SK-N-SH (cell line): ENCODE results near the gene BCL11B. TPM values are rescaled to one million over a fixed set of nuclear protein-coding genes. Genes with fewer than 3 reads are reported as not detected.

Experiments
- CTCF ChIA-PET: fragments of 300-600, 350-600 bp; formaldehyde crosslinking; extraction: SDS; loops from one replicate; lab custom pipeline; 2021; lab: Yijun Ruan, JAX
- POLR2A ChIA-PET: fragments of 350-600 bp; sonication (Branson Sonifier 250); formaldehyde crosslinking; extraction: SDS; loops from one replicate; lab custom pipeline; 2020; ENCODE audit warnings: antibody characterized with exemption, inconsistent platforms; lab: Yijun Ruan, JAX
- DNase-seq: peaks from one replicate; pipeline ENCODE4 v3.0.0; 2012
- H2AFZ ChIP-seq: fragments of 200-600 bp; sonication (generic); 2 replicates; pipeline ENCODE4 v1.8.1; 2016; ENCODE audit warnings: antibody characterized with exemption, mild to moderate bottlenecking, low read depth
- H3F3A ChIP-seq: fragments of 200-600 bp; sonication (generic); replicated peaks from 2 replicates; pipeline ENCODE3; 2016; ENCODE audit warnings: antibody characterized with exemption, mild to moderate bottlenecking; ENCODE audit not compliant: insufficient read depth
- H3K27ac ChIP-seq, 2 experiments: fragments of 200-500 bp in 1 of 2; fragments of 200-600 bp in 1 of 2; sonication (Bioruptor generic) in 1 of 2; sonication (generic), shearing (Covaris generic) in 1 of 2; 2 replicates each; pipeline versions ENCODE4 v1.5.1 to v1.6.1; 2014 to 2016; ENCODE audit warnings: low read depth in 2 of 2, inconsistent platforms in 1 of 2, low read length in 1 of 2, mild to moderate bottlenecking in 1 of 2, mixed read lengths in 1 of 2
- H3K27me3 ChIP-seq: fragments of 200-600 bp; sonication (generic), shearing (Covaris generic); 2 replicates; pipeline ENCODE4 v1.6.1; 2016; ENCODE audit warnings: mixed run types; ENCODE audit not compliant: insufficient read depth
- H3K36me3 ChIP-seq, 2 experiments: fragments of 200-500 bp in 1 of 2; fragments of 200-600 bp in 1 of 2; sonication (Bioruptor generic) in 1 of 2; sonication (generic) in 1 of 2; replicated peaks in 1 of 2; 2 replicates each; pipeline versions ENCODE3 to v1.5.1; 2014 to 2016; ENCODE audit warnings: low read length in 1 of 2, mild to moderate bottlenecking in 1 of 2; ENCODE audit not compliant: insufficient read depth in 2 of 2, control insufficient read depth in 1 of 2
- H3K4me1 ChIP-seq, 2 experiments: fragments of 200-500 bp in 1 of 2; fragments of 200-600 bp in 1 of 2; sonication (Bioruptor generic) in 1 of 2; sonication (generic), shearing (Covaris generic) in 1 of 2; 2 replicates each; pipeline versions ENCODE4 v1.5.1 to v1.6.1; 2014 to 2016; ENCODE audit warnings: low read depth in 1 of 2, low read length in 1 of 2, mixed run types in 1 of 2; ENCODE audit not compliant: insufficient read depth in 2 of 2, control insufficient read depth in 1 of 2
- H3K4me2 ChIP-seq: fragments of 200-600 bp; sonication (generic), shearing (Covaris generic); 2 replicates; pipeline ENCODE4 v1.6.1; 2017; ENCODE audit warnings: mixed run types
- H3K4me3 ChIP-seq, 2 experiments: fragments of 200-500 bp in 1 of 2; fragments of 200-600 bp in 1 of 2; sonication (Bioruptor generic) in 1 of 2; sonication (generic), shearing (Covaris generic) in 1 of 2; 2 replicates each; pipeline versions ENCODE4 v1.5.1 to v1.8.1; 2014 to 2016; ENCODE audit warnings: low read depth in 2 of 2, inconsistent platforms in 1 of 2, low read length in 1 of 2, mild to moderate bottlenecking in 1 of 2, mixed read lengths in 1 of 2, moderate library complexity in 1 of 2
- H3K79me2 ChIP-seq: fragments of 200-600 bp; sonication (generic); 2 replicates; pipeline ENCODE4 v1.8.1; 2017; ENCODE audit warnings: mild to moderate bottlenecking; ENCODE audit not compliant: insufficient read depth
- H3K9ac ChIP-seq: fragments of 200-600 bp; sonication (generic); 2 replicates; pipeline ENCODE4 v1.6.1; 2017; ENCODE audit warnings: mixed run types
- H3K9me2 ChIP-seq: fragments of 200-600 bp; sonication (generic); 2 replicates; pipeline ENCODE4 v1.6.1; 2017; ENCODE audit warnings: mixed run types
- H3K9me3 ChIP-seq: fragments of 200-600 bp; sonication (generic); 2 replicates; pipeline ENCODE4 v1.6.1; 2017; ENCODE audit warnings: mixed run types, mild to moderate bottlenecking, moderate library complexity
- H4K20me1 ChIP-seq: fragments of 200-600 bp; sonication (generic); 2 replicates; pipeline ENCODE4 v1.6.1; 2017; ENCODE audit warnings: mild to moderate bottlenecking, mixed run types; ENCODE audit not compliant: insufficient read depth
- FOSL2 ChIP-seq: IDR thresholded peaks from 2 replicates; pipeline ENCODE4 v1.4.0; 2012; ENCODE audit warnings: low read depth, mild to moderate bottlenecking, moderate library complexity, borderline replicate concordance
- FOXJ3 ChIP-seq: sonication (generic); formaldehyde crosslinking; IDR thresholded peaks from 2 replicates; pipeline ENCODE4 v1.5.1; 2020; ENCODE audit warnings: mild to moderate bottlenecking, missing genetic modification reagents
- FOXM1 ChIP-seq: IDR thresholded peaks from 2 replicates; pipeline ENCODE4 v1.4.0; 2012; ENCODE audit warnings: low read depth, mild to moderate bottlenecking
- GABPA ChIP-seq: IDR thresholded peaks from 2 replicates; pipeline ENCODE4 v1.4.0; 2012; ENCODE audit warnings: low read depth, mild to moderate bottlenecking
- GATA2 ChIP-seq: sonication (generic); formaldehyde crosslinking; IDR thresholded peaks from 2 replicates; pipeline ENCODE4 v1.5.0; 2020; ENCODE audit warnings: mild to moderate bottlenecking, missing genetic modification reagents
- MAX ChIP-seq: IDR thresholded peaks from 2 replicates; pipeline ENCODE4 v1.4.0; 2012; ENCODE audit warnings: low read depth
- MXI1 ChIP-seq: IDR thresholded peaks from 2 replicates; pipeline ENCODE4 v1.6.1; 2012; ENCODE audit warnings: mild to moderate bottlenecking, low read depth, low read length, improper control_type of control experiment
- NRF1 ChIP-seq: IDR thresholded peaks from 2 replicates; pipeline ENCODE4 v1.6.1; 2012; ENCODE audit warnings: low read depth, mild to moderate bottlenecking, low read length
- PBX3 ChIP-seq: IDR thresholded peaks from 2 replicates; pipeline ENCODE4; 2012
- POLR2AphosphoS5 ChIP-seq: IDR thresholded peaks from 2 replicates; pipeline ENCODE4 v1.6.1; 2012; ENCODE audit warnings: low read depth, low read length
- RFX5 ChIP-seq: IDR thresholded peaks from 2 replicates; pipeline ENCODE4 v1.6.1; 2012; ENCODE audit warnings: mild to moderate bottlenecking, improper control_type of control experiment, low read length
- RXRA ChIP-seq: IDR thresholded peaks from 2 replicates; pipeline ENCODE4 v1.4.0; 2012; ENCODE audit warnings: low read depth, mild to moderate bottlenecking, borderline replicate concordance
- SIN3A ChIP-seq: IDR thresholded peaks from 2 replicates; pipeline ENCODE4 v1.6.1; 2012; ENCODE audit warnings: low read depth, mild to moderate bottlenecking, low read length, moderate library complexity, borderline replicate concordance
- TAF1 ChIP-seq: IDR thresholded peaks from 2 replicates; pipeline ENCODE4 v1.6.1; 2012; ENCODE audit warnings: low read depth, mild to moderate bottlenecking, low read length, moderate library complexity, borderline replicate concordance
- USF2 ChIP-seq: fragments of 150-350 bp; IDR thresholded peaks from 2 replicates; pipeline ENCODE4 v1.6.1; 2017; ENCODE audit warnings: antibody characterized with exemption, low read length, low read depth, borderline replicate concordance
- WGBS: methylation state at CpG from one replicate; pipeline ENCODE4 v1.1.6; 2017; ENCODE audit warnings: low lambda C conversion rate; 5-methylcytosine and 5-hydroxymethylcytosine counted together
- polyA plus RNA-seq, 3 experiments: library from polyadenylated mRNA; depleted of rRNA; stranded (reverse); fragments of >200 nt; gene quantifications; 2 replicates each; pipeline ENCODE4 v1.2.3, GENCODE V29; 2012
- TF ChIP-seq, protein P1 (sequence below): fragments of 200-600 bp; sonication (generic); IDR thresholded peaks from 2 replicates; pipeline ENCODE4 v1.6.1; 2017; ENCODE audit warnings: antibody characterized with exemption, mild to moderate bottlenecking, moderate library complexity

The BCL11B gene
- polyA plus RNA-seq, 1 of the 3 experiments (the other 2 are of a cell fraction), result not detected

DNA sequence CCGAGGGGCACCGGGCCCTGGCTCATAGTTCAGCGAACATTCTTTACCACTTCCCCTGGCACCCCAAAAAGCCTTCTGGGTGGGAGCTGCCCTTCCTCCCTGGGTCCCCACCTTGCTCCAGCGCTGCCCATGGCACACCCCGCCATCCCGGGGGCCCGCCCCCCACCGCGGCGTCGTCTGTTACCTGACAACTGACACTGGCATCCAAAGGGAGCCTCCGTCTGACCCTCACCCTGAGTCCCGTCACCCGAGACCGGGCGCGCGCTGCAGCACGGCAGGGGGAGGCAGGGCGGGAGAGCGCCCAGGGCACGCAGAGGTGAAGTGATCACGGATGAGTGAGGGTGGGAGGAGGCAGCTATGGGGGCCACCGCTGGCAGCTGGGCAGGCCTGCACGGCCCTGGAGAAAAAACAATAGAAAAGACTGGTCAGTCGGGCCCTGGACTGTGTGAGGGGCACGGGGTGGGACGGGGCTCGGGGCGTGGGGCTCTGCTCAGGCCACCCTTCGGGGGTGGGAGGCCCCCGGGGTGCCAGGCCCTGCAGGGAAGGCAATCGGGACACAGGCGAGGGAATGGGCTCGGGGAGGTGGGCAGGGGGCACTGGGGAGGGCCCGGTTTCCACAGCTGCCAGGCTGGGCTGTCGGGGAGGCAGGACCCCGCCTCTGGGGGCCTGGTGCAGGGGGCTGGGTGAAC is 40.7 kb downstream of the BCL11B start:
- no peak overlapping the region for H2AFZ ChIP-seq
- H3K9me3 ChIP-seq, result no peaks in the 10 kb centered on the region
- H3K36me3 ChIP-seq, result no peaks in the 10 kb centered on the region
- peaks cover 54% of the 10 kb centered on the region; the same call in 1 of the 2 replicates for H3K27me3 ChIP-seq
- no peak overlapping the region for H3K9ac ChIP-seq
- no peaks in the 10 kb centered on the region for H3F3A ChIP-seq
- ChIA-PET CTCF (no interaction called here), POLR2A (no interaction called here)
- H4K20me1 ChIP-seq, result no peaks in the 10 kb centered on the region
- DNase-seq, result no peak
- no peaks in the 10 kb centered on the region for H3K79me2 ChIP-seq
- H3K27ac ChIP-seq, result no peak overlapping the region
- H3K4me3 ChIP-seq, result no peak overlapping the region
- WGBS, result 21% methylated on average over 32 of the region's 38 CpGs
- no peaks in the 10 kb centered on the region; a peak in 1 of 4 replicates for H3K4me1 ChIP-seq
- TF ChIP-seq RXRA, result no peak
- no peak for TF ChIP-seq MXI1
- TF ChIP-seq FOSL2, result no peak
- no peak for TF ChIP-seq FOXM1
- TF ChIP-seq TAF1, result no peak
- no peak for TF ChIP-seq USF2
- TF ChIP-seq FOXJ3 (CRISPR knock-in tag), result no peak
- TF ChIP-seq POLR2AphosphoS5, result no peak
- TF ChIP-seq, protein P1, sequence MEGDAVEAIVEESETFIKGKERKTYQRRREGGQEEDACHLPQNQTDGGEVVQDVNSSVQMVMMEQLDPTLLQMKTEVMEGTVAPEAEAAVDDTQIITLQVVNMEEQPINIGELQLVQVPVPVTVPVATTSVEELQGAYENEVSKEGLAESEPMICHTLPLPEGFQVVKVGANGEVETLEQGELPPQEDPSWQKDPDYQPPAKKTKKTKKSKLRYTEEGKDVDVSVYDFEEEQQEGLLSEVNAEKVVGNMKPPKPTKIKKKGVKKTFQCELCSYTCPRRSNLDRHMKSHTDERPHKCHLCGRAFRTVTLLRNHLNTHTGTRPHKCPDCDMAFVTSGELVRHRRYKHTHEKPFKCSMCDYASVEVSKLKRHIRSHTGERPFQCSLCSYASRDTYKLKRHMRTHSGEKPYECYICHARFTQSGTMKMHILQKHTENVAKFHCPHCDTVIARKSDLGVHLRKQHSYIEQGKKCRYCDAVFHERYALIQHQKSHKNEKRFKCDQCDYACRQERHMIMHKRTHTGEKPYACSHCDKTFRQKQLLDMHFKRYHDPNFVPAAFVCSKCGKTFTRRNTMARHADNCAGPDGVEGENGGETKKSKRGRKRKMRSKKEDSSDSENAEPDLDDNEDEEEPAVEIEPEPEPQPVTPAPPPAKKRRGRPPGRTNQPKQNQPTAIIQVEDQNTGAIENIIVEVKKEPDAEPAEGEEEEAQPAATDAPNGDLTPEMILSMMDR, result no peak
- TF ChIP-seq NRF1, result no peak
- TF ChIP-seq MAX, result no peak
- TF ChIP-seq SIN3A, result no peak
- TF ChIP-seq PBX3, result no peak
- no peak for TF ChIP-seq GATA2 (CRISPR knock-in tag)
- no peak for TF ChIP-seq RFX5
- TF ChIP-seq GABPA, result no peak
- no peaks in the 10 kb centered on the region for H3K9me2 ChIP-seq
- H3K4me2 ChIP-seq, result no peak overlapping the region
